ENCODE results near the gene ARHGAP23.

Gene ARHGAP23

GRCh38 chr17:38418693-38419507 lies 9.4 kb upstream of the ARHGAP23 start:
- H2AFZ ChIP-seq (ENCODE audit: low read depth, low read length, severe bottlenecking) = no peak overlapping the region
- H3K9me2 ChIP-seq (replicated peaks; ENCODE audit: insufficient read depth, low read length) = no peaks in the 10 kb centered on the region
- no peak overlapping the region for H3K4me3 ChIP-seq (ENCODE audit: insufficient read depth, low read length, poor library complexity, severe bottlenecking)
- no peak overlapping the region for H3K4me2 ChIP-seq (ENCODE audit: low read depth, low read length, poor library complexity, severe bottlenecking)
- H3K9me3 ChIP-seq (ENCODE audit: insufficient read depth, low read length) = no peaks in the 10 kb centered on the region
- no peaks in the 10 kb centered on the region for H4K20me1 ChIP-seq (ENCODE audit: low read depth, low read length)
- H3F3A ChIP-seq (ENCODE audit: insufficient read depth) = peaks cover 12% of the 10 kb centered on the region; the same call in 1 of the 2 replicates
- TF ChIP-seq CTCF (IDR thresholded peaks at IDR 0.05; ENCODE audit: insufficient read depth, low read length, poor library complexity, severe bottlenecking) (no peak), EZH2phosphoT487 (conservative IDR thresholded peaks at IDR 0.05; ENCODE audit: low read length) (no peak)
- H3K27ac ChIP-seq (ENCODE audit: low read depth, low read length) = no peak overlapping the region
- no peaks in the 10 kb centered on the region for H3K79me2 ChIP-seq (ENCODE audit: insufficient read depth, low read length)
- no peaks in the 10 kb centered on the region for H3K27me3 ChIP-seq (ENCODE audit: low read length)
- no peaks in the 10 kb centered on the region for H3K36me3 ChIP-seq (ENCODE audit: low read length)
- H3K9ac ChIP-seq (ENCODE audit: low read length) = no peak overlapping the region

GRCh38 chr17:38419508-38419981 lies 8.7 kb upstream of the ARHGAP23 start:
- Histone ChIP-seq H3K79me2 (ENCODE audit: insufficient read depth, low read length) (no peaks in the 10 kb centered on the region), H3K27ac (ENCODE audit: low read depth, low read length) (no peak overlapping the region), H3K9me3 (ENCODE audit: insufficient read depth, low read length) (no peaks in the 10 kb centered on the region), H3K9me2 (replicated peaks; ENCODE audit: insufficient read depth, low read length) (no peaks in the 10 kb centered on the region), H3K4me3 (ENCODE audit: insufficient read depth, low read length, poor library complexity, severe bottlenecking) (no peak overlapping the region), H3K36me3 (ENCODE audit: low read length) (no peaks in the 10 kb centered on the region), H4K20me1 (ENCODE audit: low read depth, low read length) (no peaks in the 10 kb centered on the region), H3K4me2 (ENCODE audit: low read depth, low read length, poor library complexity, severe bottlenecking) (no peak overlapping the region), H2AFZ (ENCODE audit: low read depth, low read length, severe bottlenecking) (no peak overlapping the region), H3K9ac (ENCODE audit: low read length) (no peak overlapping the region), H3K27me3 (ENCODE audit: low read length) (no peaks in the 10 kb centered on the region), H3F3A (ENCODE audit: insufficient read depth) (peaks cover 12% of the 10 kb centered on the region; the same call in 1 of the 2 replicates)
- TF ChIP-seq CTCF (IDR thresholded peaks at IDR 0.05; ENCODE audit: insufficient read depth, low read length, poor library complexity, severe bottlenecking) = no peak
- no peak for TF ChIP-seq EZH2phosphoT487 (conservative IDR thresholded peaks at IDR 0.05; ENCODE audit: low read length)

- Histone ChIP-seq H3F3A (ENCODE audit: insufficient read depth) (peaks cover 10% of the 10 kb centered on the region; the same call in 1 of the 2 replicates), H3K27me3 (ENCODE audit: low read length) (no peaks in the 10 kb centered on the region), H4K20me1 (ENCODE audit: low read depth, low read length) (no peaks in the 10 kb centered on the region), H3K4me3 (ENCODE audit: insufficient read depth, low read length, poor library complexity, severe bottlenecking) (no peak overlapping the region), H3K9me2 (replicated peaks; ENCODE audit: insufficient read depth, low read length) (no peaks in the 10 kb centered on the region), H3K9me3 (ENCODE audit: insufficient read depth, low read length) (no peaks in the 10 kb centered on the region), H3K36me3 (ENCODE audit: low read length) (no peaks in the 10 kb centered on the region), H3K9ac (ENCODE audit: low read length) (no peak overlapping the region), H2AFZ (ENCODE audit: low read depth, low read length, severe bottlenecking) (no peak overlapping the region), H3K79me2 (ENCODE audit: insufficient read depth, low read length) (no peaks in the 10 kb centered on the region), H3K27ac (ENCODE audit: low read depth, low read length) (no peak overlapping the region), H3K4me2 (ENCODE audit: low read depth, low read length, poor library complexity, severe bottlenecking) (no peak overlapping the region)
- no peak for TF ChIP-seq EZH2phosphoT487 (conservative IDR thresholded peaks at IDR 0.05; ENCODE audit: low read length)
- no peak for TF ChIP-seq CTCF (IDR thresholded peaks at IDR 0.05; ENCODE audit: insufficient read depth, low read length, poor library complexity, severe bottlenecking)
Measured at GRCh38 chr17:38420518-38420917, 7.7 kb upstream of the ARHGAP23 start.
